Suprapubic skin (tissue), 4 donors: ENCODE data around the gene RHOT1.

Source experiments
- EP300 ChIP-seq: sonication (generic); formaldehyde crosslinking; IDR thresholded peaks from one replicate; pipeline ENCODE4 v1.6.1; 2017; ENCODE audit warnings: antibody characterized with exemption
- POLR2A ChIP-seq, 2 donors: fragments of 450-650 bp; IDR thresholded peaks; one replicate each; pipeline ENCODE4 v1.6.1; 2017; ENCODE audit warnings: antibody characterized with exemption in 2 of 2, mild to moderate bottlenecking in 2 of 2, moderate library complexity in 2 of 2
- POLR2AphosphoS5 ChIP-seq, 3 donors: sonication (generic); formaldehyde crosslinking; IDR thresholded peaks; one replicate each; pipeline ENCODE4 v1.6.1; 2017; ENCODE audit warnings: antibody characterized with exemption in 3 of 3
- TF ChIP-seq, protein P1 (sequence below), 2 donors: fragments of 200-600 bp in 1 of 2; fragments of 450-650 bp in 1 of 2; sonication (generic) in 1 of 2; IDR thresholded peaks; one replicate each; pipeline ENCODE4 v1.5.1; 2016 to 2019; ENCODE audit warnings: antibody characterized with exemption in 2 of 2, mild to moderate bottlenecking in 1 of 2, moderate library complexity in 1 of 2

DNA sequence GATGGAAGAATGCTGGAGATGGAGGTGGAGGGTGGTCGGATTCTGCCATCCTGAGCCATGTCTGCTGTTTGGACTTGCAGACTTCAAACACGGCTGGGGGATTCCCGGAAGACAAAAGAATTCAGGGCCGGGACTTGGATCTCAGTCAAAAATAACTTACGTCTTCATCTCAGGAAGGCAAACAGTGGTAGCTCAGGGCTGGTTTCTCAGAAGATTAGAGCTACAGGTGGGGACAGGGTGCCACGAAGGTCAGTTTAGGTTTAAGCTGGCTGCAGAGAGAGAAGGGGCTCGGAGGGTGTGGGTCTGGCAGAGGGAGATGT is 119.1 kb downstream of the RHOT1 start:
- TF ChIP-seq, protein P1, sequence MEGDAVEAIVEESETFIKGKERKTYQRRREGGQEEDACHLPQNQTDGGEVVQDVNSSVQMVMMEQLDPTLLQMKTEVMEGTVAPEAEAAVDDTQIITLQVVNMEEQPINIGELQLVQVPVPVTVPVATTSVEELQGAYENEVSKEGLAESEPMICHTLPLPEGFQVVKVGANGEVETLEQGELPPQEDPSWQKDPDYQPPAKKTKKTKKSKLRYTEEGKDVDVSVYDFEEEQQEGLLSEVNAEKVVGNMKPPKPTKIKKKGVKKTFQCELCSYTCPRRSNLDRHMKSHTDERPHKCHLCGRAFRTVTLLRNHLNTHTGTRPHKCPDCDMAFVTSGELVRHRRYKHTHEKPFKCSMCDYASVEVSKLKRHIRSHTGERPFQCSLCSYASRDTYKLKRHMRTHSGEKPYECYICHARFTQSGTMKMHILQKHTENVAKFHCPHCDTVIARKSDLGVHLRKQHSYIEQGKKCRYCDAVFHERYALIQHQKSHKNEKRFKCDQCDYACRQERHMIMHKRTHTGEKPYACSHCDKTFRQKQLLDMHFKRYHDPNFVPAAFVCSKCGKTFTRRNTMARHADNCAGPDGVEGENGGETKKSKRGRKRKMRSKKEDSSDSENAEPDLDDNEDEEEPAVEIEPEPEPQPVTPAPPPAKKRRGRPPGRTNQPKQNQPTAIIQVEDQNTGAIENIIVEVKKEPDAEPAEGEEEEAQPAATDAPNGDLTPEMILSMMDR (IDR thresholded peaks at IDR 0.05), result no peak
- TF ChIP-seq POLR2AphosphoS5 (IDR thresholded peaks at IDR 0.05), result no peak
- no peak for TF ChIP-seq EP300
- no peak for TF ChIP-seq POLR2A (IDR thresholded peaks at IDR 0.05)
